ENCODE data around the gene SNRNP200.

- TF ChIP-seq, protein P1, sequence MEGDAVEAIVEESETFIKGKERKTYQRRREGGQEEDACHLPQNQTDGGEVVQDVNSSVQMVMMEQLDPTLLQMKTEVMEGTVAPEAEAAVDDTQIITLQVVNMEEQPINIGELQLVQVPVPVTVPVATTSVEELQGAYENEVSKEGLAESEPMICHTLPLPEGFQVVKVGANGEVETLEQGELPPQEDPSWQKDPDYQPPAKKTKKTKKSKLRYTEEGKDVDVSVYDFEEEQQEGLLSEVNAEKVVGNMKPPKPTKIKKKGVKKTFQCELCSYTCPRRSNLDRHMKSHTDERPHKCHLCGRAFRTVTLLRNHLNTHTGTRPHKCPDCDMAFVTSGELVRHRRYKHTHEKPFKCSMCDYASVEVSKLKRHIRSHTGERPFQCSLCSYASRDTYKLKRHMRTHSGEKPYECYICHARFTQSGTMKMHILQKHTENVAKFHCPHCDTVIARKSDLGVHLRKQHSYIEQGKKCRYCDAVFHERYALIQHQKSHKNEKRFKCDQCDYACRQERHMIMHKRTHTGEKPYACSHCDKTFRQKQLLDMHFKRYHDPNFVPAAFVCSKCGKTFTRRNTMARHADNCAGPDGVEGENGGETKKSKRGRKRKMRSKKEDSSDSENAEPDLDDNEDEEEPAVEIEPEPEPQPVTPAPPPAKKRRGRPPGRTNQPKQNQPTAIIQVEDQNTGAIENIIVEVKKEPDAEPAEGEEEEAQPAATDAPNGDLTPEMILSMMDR (IDR thresholded peaks at IDR 0.05): no peak
- no peak for TF ChIP-seq EZH2 (IDR thresholded peaks at IDR 0.05; ENCODE audit: borderline replicate concordance, insufficient read depth, low read depth, low read length, poor library complexity, severe bottlenecking)
Measured at GRCh38 chr2:96241227-96241626, 64.1 kb downstream of the SNRNP200 start.
